ENCODE results near the gene CRHR1.

DNA sequence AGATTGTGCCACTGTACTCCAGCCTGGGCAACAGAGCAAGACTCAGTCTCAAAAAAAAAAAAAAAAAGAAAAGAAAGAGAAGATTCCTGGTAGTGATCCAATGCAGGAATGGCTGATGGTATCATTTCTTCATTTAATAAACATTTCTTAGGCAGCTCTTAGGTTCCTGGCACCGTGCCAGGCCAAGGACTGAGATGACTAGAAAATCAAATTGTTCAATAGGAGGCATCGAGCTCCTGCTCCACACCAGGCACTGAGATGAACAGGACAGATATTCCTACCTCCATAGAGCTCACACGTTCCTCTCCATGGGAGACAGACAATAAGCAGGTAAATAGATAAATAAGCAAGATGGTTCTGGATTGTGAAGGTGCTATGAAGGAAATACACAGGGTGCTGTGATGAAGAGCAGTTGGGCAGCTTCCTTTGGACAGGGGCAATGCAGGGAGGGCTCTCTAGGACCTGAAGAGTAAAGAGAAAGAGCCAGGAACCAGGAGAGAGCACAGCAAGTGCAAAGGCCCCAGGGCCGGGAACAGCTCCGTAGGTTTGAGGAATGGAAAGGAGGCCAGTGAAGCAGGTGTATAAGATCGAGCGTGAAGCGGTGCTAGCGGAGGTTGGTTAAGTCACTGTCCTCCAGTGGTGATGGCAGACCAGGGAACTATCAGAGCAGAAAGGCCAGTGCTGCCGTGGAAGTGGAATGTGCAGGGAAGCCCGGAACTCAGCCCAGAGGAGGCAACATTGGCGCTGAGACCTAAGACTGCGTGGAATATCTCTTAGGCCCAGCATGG is 26.5 kb upstream of the CRHR1 start:
- TF ChIP-seq, protein P1, sequence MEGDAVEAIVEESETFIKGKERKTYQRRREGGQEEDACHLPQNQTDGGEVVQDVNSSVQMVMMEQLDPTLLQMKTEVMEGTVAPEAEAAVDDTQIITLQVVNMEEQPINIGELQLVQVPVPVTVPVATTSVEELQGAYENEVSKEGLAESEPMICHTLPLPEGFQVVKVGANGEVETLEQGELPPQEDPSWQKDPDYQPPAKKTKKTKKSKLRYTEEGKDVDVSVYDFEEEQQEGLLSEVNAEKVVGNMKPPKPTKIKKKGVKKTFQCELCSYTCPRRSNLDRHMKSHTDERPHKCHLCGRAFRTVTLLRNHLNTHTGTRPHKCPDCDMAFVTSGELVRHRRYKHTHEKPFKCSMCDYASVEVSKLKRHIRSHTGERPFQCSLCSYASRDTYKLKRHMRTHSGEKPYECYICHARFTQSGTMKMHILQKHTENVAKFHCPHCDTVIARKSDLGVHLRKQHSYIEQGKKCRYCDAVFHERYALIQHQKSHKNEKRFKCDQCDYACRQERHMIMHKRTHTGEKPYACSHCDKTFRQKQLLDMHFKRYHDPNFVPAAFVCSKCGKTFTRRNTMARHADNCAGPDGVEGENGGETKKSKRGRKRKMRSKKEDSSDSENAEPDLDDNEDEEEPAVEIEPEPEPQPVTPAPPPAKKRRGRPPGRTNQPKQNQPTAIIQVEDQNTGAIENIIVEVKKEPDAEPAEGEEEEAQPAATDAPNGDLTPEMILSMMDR (IDR thresholded peaks at IDR 0.05) = no peak
- TF ChIP-seq POLR2A (IDR thresholded peaks at IDR 0.05) = no peak

Data from thyroid gland (tissue), 4 donors.